ENCODE results near the gene CHMP2B.
A peak's percentile ranks its signal among the peaks of the same experiment; 100 is the strongest.
"Not testable (repeated sequence)": the region's sequence is repeated elsewhere in the genome, so short reads cannot be mapped to it uniquely, and the experiment has no call there.

The CHMP2B gene

DNA sequence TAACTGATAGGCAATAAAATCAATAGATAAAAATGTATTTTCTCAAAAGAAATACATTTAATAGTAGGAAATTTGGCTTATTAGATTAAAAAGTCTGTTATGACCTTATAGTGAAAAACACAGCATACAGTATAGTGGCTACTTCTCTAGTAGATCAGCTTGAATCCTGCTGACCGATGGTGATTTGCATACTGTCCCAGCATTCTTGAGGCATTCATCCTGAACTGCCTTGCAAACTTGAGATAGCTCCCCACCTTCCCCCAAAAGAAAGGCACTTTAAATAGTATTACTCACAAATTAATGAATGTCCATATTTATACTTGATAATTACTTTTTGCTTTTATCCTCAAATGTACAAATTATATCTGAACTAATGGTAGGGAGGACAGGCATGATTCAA lies 6.7 kb downstream of the CHMP2B start:
- no peak for DNase-seq (ENCODE audit: low read depth)

- DNase-seq (ENCODE audit: low read depth) = no peak
Measured at GRCh38 chr3:87236093-87236492, 9.0 kb downstream of the CHMP2B start.

GRCh38 chr3:87246662-87247429 lies 19.7 kb downstream of the CHMP2B start:
- DNase-seq (ENCODE audit: low read depth) = no peak

DNA sequence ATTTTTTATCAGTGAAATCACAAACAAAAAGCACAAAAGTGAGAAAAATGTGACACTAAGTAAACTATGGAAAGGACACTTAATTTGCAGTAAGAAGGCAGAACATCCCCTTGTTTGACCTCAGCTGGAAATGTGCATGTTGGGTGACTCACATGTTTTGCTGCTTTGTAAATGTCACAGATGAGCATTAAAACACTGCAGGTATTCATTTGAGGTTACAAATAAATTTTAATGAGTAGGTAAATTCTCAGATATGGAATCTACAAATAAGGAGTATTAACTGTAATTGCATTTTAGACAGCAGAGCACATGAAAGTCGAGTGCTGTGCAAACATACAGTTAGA lies 20.3 kb downstream of the CHMP2B start:
- DNase-seq (ENCODE audit: low read depth) = no peak

GRCh38 chr3:87248231-87248630 lies 21.1 kb downstream of the CHMP2B start:
- DNase-seq (ENCODE audit: low read depth) = not testable (repeated sequence)

- DNase-seq (ENCODE audit: low read depth) = no peak
Measured at GRCh38 chr3:87248831-87249230, 21.7 kb downstream of the CHMP2B start.

DNA sequence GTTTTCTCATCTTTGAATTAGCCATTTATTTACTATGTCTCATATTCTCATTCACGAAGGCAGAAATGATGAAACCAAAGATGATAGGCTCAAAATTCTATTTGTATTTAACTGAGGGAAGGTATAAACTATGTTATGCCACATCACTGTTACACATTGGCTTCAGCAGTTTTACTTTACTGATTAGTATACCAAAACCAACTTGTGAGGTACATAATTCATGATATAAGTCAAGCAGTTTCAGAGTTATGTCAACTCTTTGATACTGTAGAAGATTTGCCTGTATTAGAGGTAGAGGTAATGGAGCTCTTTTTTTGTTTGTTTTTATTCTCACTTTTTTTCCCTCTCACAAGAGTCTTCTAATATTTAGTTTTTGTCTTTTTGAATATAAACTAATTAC lies 22.9 kb downstream of the CHMP2B start:
- no peak for DNase-seq (ENCODE audit: low read depth)

DNA sequence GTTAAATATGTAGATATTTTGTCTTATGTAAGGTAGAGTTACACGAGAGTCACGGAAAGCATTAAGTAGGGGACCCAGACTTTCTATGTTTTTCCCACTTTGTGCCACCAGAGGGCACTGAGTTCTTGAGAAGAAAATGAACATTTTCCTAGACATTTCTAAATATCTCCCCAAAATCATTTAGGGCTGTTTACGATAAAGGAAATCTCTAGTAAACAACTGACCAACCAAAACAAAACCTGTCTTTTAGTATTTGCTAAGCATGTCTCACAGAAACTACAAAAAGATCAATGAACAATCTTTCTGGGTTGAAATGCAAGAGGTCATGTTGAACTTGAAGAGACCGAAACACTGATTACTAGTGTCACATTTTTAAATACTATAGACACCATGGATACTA lies 33.2 kb downstream of the CHMP2B start:
- DNase-seq (ENCODE audit: low read depth) = peak; percentile 22

DNA sequence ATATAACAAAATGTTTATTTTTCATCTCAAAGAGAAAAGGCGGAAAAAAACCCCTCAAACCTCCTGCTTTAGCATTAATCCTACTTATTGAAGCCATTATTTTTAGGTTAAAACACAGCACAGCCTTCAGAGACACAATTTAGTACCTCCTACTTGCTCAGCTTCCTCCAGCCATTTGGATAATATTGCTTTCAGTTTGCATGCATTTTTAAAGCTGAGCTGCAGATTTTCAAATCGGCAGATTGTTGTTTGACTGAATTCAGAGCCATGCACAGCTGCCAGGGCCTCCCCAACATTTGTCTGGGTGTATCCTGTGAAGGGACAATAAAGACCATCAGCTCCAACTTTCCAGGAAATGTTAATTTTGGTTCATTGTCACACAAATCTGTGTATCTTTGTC lies 34.8 kb downstream of the CHMP2B start:
- DNase-seq (ENCODE audit: low read depth) = no peak

DNA sequence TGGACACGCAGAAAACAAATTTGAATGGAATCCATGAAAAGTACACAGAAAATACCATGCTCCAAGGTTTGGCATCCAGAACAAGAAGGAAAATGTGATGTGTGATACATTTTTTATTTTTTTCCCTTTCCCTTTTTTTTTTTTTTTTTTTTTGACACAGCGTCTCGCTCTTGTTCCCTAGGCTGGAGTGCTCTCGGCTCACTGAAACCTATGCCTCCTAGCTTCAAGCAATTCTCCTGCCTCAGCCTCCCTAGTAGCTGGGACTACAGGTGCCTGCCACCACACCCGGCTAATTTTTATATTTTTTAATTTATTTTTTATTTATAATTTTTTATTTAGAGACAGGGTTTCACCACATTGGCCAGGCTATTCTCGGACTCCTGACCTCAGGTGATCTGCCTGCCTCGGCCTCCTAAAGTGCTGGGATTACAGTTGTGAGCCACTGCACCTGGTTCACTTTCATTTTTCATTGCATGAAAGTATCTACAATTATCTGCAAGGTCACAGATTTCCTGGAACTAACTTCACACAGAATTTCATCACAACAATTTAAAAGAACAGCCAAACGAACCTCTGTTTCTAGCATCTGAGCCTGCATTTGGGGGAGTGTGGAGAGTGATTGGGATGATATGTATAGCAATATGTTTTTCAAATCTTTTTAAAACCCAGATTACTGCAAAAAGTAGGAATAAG lies 41.0 kb downstream of the CHMP2B start:
- DNase-seq (ENCODE audit: low read depth) = no peak

DNA sequence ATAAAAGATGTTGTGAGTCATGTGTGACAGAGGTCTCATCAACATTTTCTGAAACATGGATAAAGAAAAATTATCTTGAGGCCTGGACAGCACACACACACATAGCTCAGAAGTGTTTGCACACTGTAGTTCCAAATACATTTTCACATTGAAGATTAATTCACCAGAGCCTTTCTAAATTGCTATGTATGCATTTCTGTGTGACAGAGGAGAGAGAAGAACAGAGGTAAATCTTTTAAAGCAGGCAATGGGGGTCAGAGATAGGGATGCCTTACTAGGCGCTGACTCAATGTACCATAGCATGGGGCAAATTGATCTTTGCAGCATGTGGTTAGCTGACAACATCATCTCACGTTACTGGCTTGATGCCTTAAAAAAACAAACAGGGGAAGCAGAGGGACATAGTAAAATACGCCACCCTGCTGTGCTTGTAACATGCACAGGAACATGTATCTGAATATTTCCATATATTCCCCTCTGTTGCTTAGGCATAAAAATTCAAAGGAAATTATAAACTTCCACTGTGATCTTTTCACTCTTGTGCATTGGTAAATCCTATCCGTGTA lies 41.6 kb downstream of the CHMP2B start:
- no peak for DNase-seq (ENCODE audit: low read depth)

- DNase-seq (ENCODE audit: low read depth) = no peak
Measured at GRCh38 chr3:87269723-87270122, 42.6 kb downstream of the CHMP2B start.

GRCh38 chr3:87270908-87271700 lies 44.0 kb downstream of the CHMP2B start:
- DNase-seq (ENCODE audit: low read depth) = no peak

DNA sequence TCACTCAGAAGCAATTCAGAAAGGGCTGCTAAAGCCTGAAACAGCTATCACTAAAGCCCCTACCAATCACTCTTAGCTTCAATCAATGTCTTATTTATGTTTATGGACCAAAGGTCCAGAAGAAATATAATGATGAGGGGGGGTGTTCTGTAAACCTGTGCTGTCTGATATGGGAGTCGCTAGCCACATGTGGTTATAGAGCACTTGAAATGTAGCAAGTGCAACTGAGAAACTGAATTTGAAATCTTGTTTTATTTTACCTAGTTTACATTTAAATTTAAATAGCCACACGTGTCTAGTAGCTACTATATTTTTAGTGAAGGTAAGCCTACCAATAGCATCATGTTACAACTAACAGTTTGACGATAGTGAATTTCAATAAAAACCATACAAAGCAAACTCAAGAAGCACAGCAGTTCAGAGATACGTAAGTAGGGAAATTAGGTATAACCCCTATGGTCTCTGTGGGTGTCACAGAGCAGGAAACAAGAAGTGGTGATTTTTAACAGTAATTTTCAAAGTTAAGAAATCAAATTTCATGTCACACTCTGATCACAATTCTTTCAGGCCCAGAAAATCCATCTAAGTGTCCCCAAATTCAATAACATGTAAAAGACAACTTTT lies 45.7 kb downstream of the CHMP2B start:
- DNase-seq (ENCODE audit: low read depth) = no peak

DNA sequence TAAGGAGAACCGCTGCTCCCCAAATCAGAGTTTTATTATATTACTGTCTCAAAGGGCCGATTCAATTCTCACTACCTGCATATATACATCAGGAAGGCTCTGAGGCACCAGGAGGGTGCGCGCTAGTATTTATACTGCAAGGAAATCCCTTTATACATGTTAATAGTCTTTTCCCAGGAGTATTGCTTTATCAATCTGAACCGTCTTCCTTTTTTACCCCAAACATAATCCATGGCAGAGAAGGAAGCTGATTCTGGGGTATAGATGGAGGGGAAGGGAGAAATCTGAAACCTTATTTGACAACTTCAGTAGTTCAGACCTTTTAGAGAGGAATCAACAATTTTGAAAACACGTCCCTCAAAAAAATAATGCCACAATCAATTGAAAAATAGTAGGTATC lies 49.4 kb downstream of the CHMP2B start, which contains the start of gene POU1F1:
Gene POU1F1, minus strand, starts transcription at position 101 of the 400 bp plus-strand sequence. CDS start 122 bp downstream, outside the sequence.
- DNase-seq (ENCODE audit: low read depth) = no peak

DNA sequence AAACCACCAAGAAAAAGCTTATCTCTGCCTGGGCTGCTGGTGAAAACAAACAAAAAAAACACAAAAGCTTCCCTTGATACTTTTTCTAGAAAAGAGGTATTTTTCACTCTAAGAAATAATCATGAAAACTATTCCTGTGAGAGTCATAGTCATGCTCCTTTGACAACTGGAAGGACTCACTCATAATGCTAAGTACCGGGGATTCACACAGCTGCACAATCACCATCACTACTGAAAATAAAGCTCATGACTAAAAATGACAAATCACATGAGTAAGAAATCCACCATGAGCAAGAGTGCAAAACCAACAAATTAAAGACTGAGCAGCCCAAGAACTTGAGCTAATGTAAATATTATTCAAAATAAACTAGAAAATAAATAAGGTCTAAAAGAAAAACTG lies 59.9 kb downstream of the CHMP2B start:
- no peak for DNase-seq (ENCODE audit: low read depth)

DNA sequence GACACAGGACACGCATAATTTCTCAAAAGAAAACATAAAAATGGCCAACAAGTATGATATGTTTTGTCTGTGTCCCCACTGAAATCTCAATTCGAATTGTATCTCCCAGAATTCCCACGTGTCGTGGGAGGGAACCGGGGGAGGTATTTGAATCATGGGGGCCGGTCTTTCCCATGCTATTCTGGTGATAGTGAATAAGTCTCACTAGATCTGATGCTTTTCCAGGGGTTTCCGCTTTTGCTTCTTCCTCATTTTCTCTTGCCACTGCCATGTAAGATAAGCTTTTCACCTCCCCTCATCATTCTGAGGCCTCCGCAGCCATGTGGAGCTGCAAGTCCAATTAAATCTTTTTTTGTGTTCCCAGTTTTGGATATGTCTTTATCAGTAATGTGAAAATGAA lies 61.3 kb downstream of the CHMP2B start:
- DNase-seq (ENCODE audit: low read depth) = no peak

- DNase-seq (ENCODE audit: low read depth) = no peak
Measured at GRCh38 chr3:87298111-87298718, 71.1 kb downstream of the CHMP2B start.

DNA sequence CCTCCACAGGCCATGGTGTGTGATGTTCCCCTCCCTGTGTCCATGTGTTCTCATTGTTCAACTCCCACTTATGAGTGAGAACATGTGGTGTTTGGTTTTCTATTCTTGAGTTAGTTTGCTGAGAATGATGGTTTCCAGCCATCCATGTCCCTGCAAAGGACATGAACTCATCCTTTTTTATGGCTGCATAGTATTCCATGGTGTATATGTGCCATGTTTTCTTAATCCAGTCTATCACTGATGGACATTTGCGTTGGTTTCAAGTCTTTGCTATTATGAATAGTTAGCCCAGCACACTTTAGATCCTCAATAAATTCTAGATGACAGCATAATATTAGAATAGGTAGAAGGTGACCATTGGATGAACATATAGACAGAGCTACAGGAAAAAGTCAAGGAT lies 77.9 kb downstream of the CHMP2B start:
- not testable (repeated sequence) for DNase-seq (ENCODE audit: low read depth)
